DMS53 treated with DMSO at 0.1 percent for 48 hours (cell line): ENCODE results near the gene MMP26.
"Not testable (repeated sequence)": the region's sequence is repeated elsewhere in the genome, so short reads cannot be mapped to it uniquely, and the experiment has no call there.

Source experiments
- DNase-seq: peaks from one replicate; lab custom pipeline; 2025; ENCODE audit not compliant: unreplicated experiment; lab: John Stamatoyannopoulos, UW

The MMP26 gene

GRCh38 chr11:4722616-4723534 is 18.3 kb downstream of the MMP26 start:
- DNase-seq: not testable (repeated sequence)

GRCh38 chr11:4727171-4727570 is 22.6 kb downstream of the MMP26 start:
- no peak for DNase-seq

GRCh38 chr11:4740735-4741134 is 36.2 kb downstream of the MMP26 start:
- DNase-seq: no peak

- DNase-seq: no peak
Measured at GRCh38 chr11:4748438-4748837, 43.9 kb downstream of the MMP26 start.

GRCh38 chr11:4751201-4751600 is 46.6 kb downstream of the MMP26 start:
- no peak for DNase-seq
